Measurements from ENCODE around the gene EML4. TPM values are rescaled to one million over a fixed set of nuclear protein-coding genes. Genes with fewer than 3 reads are reported as not detected.
"Not testable (repeated sequence)": the region's sequence is repeated elsewhere in the genome, so short reads cannot be mapped to it uniquely, and the experiment has no call there.

The EML4 gene
- total and polyA plus RNA-seq, 2 of the 13 experiments (the other 11 are each of a cell fraction or from before 2014, with no cell fraction given) = 243 to 476 TPM

DNA sequence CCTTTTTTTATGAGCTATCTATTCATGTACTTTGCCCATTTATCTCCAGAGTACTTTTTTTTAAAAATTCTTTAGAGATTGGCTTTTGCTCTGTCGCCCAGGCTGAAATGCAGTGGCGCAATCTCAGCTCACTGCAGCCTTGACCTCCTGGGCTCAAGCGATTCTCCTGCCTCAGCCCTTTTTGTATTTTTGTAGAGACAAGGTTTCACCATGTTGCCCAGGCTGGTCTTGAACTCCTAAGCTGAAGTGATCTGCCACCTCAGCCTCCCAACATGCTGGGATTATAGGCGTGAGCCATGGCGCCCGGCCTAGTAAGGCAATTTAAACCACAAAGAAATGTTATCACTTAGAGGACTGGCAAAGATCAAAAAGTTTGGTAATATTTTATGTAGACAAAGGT lies 177.7 kb downstream of the EML4 start (continued):
- TF ChIP-seq SIX1 (CRISPR knock-in tag; IDR thresholded peaks at IDR 0.05; ENCODE audit: borderline replicate concordance) (peak; percentile 61; the same call in 1 of the 2 replicates), ZNF335 (CRISPR knock-in tag; IDR thresholded peaks at IDR 0.05) (peak; percentile 88), LCORL (CRISPR knock-in tag; IDR thresholded peaks at IDR 0.05) (peak; percentile 63; the same call in 1 of the 2 replicates), ZGPAT (CRISPR knock-in tag; IDR thresholded peaks at IDR 0.05) (peak; percentile 45; the same call in 1 of the 2 replicates), GATAD2A (CRISPR knock-in tag; IDR thresholded peaks at IDR 0.05) (peak; percentile 81), NR2F2 (IDR thresholded peaks at IDR 0.05; ENCODE audit: borderline replicate concordance, low read depth) (peak; percentile 49; the same call in 1 of the 2 replicates), GFI1 (CRISPR knock-in tag; IDR thresholded peaks at IDR 0.05; ENCODE audit: borderline replicate concordance) (peak; percentile 85), ADNP (CRISPR knock-in tag; IDR thresholded peaks at IDR 0.05) (peak; percentile 28; the same call in 1 of the 2 replicates), RARA (CRISPR knock-in tag; IDR thresholded peaks at IDR 0.05) (peak; percentile 80), ZKSCAN8 (CRISPR knock-in tag; IDR thresholded peaks at IDR 0.05; ENCODE audit: borderline replicate concordance) (0 out of 2 replicates have a peak, but pooled peaks have one; percentile 57), POLR2AphosphoS2 (IDR thresholded peaks at IDR 0.05; ENCODE audit: low read depth, low read length) (peak; percentile 61; the same call in 1 of the 2 replicates), ZBTB3 (CRISPR knock-in tag; IDR thresholded peaks at IDR 0.05; ENCODE audit: borderline replicate concordance, low read depth) (0 out of 2 replicates have a peak, but pooled peaks have one; percentile 49), SMC3 (IDR thresholded peaks at IDR 0.05; ENCODE audit: low read length) (0 out of 2 replicates have a peak, but pooled peaks have one; percentile 5), ZNF788 (CRISPR knock-in tag; IDR thresholded peaks at IDR 0.05; ENCODE audit: borderline replicate concordance) (peak; percentile 35; the same call in 1 of the 2 replicates), MIER2 (CRISPR knock-in tag; IDR thresholded peaks at IDR 0.05) (peak; percentile 41; the same call in 1 of the 2 replicates), STAG1 (CRISPR knock-in tag; IDR thresholded peaks at IDR 0.05) (0 out of 2 replicates have a peak, but pooled peaks have one; percentile 12), TCF7 (IDR thresholded peaks at IDR 0.05; ENCODE audit: low read depth) (0 out of 2 replicates have a peak, but pooled peaks have one; percentile 11), ZNF878 (CRISPR knock-in tag; IDR thresholded peaks at IDR 0.05) (peak; percentile 68; the same call in 1 of the 2 replicates), PAXIP1 (CRISPR knock-in tag; conservative IDR thresholded peaks at IDR 0.05) (peak; percentile 67; the same call in 1 of the 2 replicates), BCL6 (CRISPR knock-in tag; IDR thresholded peaks at IDR 0.05) (peak; percentile 45; the same call in 1 of the 2 replicates)
- TF ChIP-seq LCORL (IDR thresholded peaks at IDR 0.05) = not testable (repeated sequence)
- TF ChIP-seq, protein P1, sequence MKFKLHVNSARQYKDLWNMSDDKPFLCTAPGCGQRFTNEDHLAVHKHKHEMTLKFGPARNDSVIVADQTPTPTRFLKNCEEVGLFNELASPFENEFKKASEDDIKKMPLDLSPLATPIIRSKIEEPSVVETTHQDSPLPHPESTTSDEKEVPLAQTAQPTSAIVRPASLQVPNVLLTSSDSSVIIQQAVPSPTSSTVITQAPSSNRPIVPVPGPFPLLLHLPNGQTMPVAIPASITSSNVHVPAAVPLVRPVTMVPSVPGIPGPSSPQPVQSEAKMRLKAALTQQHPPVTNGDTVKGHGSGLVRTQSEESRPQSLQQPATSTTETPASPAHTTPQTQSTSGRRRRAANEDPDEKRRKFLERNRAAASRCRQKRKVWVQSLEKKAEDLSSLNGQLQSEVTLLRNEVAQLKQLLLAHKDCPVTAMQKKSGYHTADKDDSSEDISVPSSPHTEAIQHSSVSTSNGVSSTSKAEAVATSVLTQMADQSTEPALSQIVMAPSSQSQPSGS (CRISPR knock-in tag; IDR thresholded peaks at IDR 0.05) = peak; percentile 63; the same call in 1 of the 2 replicates
- TF ChIP-seq, protein P2, sequence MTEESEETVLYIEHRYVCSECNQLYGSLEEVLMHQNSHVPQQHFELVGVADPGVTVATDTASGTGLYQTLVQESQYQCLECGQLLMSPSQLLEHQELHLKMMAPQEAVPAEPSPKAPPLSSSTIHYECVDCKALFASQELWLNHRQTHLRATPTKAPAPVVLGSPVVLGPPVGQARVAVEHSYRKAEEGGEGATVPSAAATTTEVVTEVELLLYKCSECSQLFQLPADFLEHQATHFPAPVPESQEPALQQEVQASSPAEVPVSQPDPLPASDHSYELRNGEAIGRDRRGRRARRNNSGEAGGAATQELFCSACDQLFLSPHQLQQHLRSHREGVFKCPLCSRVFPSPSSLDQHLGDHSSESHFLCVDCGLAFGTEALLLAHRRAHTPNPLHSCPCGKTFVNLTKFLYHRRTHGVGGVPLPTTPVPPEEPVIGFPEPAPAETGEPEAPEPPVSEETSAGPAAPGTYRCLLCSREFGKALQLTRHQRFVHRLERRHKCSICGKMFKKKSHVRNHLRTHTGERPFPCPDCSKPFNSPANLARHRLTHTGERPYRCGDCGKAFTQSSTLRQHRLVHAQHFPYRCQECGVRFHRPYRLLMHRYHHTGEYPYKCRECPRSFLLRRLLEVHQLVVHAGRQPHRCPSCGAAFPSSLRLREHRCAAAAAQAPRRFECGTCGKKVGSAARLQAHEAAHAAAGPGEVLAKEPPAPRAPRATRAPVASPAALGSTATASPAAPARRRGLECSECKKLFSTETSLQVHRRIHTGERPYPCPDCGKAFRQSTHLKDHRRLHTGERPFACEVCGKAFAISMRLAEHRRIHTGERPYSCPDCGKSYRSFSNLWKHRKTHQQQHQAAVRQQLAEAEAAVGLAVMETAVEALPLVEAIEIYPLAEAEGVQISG (CRISPR knock-in tag; IDR thresholded peaks at IDR 0.05) = peak; percentile 31; the same call in 1 of the 2 replicates

Measured in HepG2 (cell line).